ENCODE results near the gene DYRK1A.

DNA sequence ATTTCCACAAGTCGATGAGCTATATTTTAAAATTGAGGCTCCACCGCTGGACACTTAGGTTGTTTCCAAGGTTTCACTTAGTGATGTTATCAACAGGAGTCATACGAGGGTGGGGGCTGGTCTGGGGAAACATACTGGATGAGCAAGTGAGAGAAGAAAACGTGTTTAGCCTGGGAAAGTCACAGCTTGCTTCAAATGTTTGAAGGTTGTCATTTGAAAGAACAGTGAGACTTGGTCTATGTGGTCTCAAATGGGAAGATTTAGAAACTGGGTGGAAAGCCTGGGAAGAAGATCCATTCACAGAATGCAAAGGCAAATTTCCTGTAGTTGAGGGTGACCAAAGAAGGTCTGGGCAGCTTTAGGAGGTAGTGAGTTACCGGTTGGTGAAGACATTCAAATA lies 9.9 kb upstream of the DYRK1A start:
- TF ChIP-seq POLR2AphosphoS5 (IDR thresholded peaks at IDR 0.05): no peak
- TF ChIP-seq, protein P1, sequence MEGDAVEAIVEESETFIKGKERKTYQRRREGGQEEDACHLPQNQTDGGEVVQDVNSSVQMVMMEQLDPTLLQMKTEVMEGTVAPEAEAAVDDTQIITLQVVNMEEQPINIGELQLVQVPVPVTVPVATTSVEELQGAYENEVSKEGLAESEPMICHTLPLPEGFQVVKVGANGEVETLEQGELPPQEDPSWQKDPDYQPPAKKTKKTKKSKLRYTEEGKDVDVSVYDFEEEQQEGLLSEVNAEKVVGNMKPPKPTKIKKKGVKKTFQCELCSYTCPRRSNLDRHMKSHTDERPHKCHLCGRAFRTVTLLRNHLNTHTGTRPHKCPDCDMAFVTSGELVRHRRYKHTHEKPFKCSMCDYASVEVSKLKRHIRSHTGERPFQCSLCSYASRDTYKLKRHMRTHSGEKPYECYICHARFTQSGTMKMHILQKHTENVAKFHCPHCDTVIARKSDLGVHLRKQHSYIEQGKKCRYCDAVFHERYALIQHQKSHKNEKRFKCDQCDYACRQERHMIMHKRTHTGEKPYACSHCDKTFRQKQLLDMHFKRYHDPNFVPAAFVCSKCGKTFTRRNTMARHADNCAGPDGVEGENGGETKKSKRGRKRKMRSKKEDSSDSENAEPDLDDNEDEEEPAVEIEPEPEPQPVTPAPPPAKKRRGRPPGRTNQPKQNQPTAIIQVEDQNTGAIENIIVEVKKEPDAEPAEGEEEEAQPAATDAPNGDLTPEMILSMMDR (IDR thresholded peaks at IDR 0.05): no peak

Measured in prostate gland (tissue), 2 donors.